ENCODE results near the gene NCKAP5.

Gene NCKAP5

GRCh38 chr2:133573491-133574162, 5.4 kb upstream of the NCKAP5 start:
- DNase-seq, result no peak

GRCh38 chr2:133571249-133571648, 3.0 kb upstream of the NCKAP5 start:
- DNase-seq, result no peak

- DNase-seq, result no peak
Measured at GRCh38 chr2:133570542-133570941, 2.3 kb upstream of the NCKAP5 start.

DNA sequence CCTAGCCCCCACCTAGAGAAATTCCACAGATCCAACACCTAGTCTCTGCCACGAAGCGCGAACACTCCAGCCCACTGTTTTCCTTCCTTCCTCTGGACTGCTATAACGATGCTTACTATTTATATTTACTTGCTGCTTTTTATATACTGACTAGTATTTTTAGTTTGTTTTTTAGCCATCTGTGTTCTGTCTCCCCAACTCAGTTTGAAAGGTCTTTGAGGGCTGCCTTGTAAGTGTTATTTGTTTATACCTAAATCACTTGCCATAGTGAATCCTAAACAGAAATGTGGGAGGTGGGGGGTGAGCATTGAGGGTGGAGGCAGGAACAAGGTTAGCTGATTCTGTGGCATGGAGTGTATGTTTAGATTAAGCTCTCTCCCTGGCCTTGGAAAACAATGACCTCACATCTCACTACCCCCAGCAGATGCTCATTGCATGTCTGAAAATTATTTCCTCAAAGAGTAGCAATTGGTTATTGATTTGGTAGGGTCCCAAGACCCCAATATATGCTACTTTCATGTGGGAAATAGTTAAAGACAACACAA, 1.1 kb upstream of the NCKAP5 start:
- DNase-seq, result no peak

- no peak for DNase-seq
Measured at GRCh38 chr2:133568598-133568997, 335 bp upstream of the NCKAP5 start.

DNA sequence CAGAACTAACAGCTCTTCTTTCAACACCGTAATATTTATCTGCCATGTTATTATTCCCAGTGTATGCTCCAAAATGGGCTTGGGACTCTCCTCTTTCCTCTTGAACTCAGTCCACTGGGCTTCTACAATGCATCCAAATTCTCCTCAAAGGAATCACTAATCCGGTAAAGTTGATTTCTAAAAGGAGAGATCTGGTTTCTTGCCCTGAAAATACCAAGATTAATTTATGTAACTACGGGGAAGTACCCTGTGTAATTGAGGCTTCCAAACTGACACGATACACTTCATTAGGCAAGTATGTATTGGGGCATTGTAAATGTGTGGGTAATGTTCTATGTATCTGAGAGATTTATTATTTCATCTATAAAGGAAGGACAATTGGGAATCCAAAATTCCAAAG, 5.7 kb downstream of the NCKAP5 start:
- no peak for DNase-seq

GRCh38 chr2:133561045-133561852, 7.0 kb downstream of the NCKAP5 start:
- no peak for DNase-seq

DNA sequence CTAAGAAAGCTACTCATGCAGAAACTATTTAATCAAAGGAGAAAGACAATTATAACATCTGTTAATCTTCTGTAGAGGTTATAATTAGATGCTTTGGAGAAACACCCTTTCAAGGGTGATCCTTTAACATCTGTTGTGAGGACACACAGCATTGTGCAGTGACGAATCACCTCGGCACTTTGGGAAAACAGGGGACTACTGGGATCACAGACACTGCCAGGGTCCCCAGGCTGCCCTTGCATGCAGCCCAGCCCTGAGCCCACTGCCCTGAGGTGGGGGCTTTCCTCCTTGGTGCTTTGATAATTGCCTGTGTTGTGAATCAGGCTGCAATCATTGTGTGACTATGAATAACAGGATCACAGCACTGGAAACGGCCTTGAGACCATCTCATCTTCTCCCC, 10.6 kb downstream of the NCKAP5 start:
- no peak for DNase-seq

GRCh38 chr2:133553838-133554408, 14.3 kb downstream of the NCKAP5 start:
- DNase-seq, result no peak

- DNase-seq, result no peak
Measured at GRCh38 chr2:133553251-133553650, 15.0 kb downstream of the NCKAP5 start.

DNA sequence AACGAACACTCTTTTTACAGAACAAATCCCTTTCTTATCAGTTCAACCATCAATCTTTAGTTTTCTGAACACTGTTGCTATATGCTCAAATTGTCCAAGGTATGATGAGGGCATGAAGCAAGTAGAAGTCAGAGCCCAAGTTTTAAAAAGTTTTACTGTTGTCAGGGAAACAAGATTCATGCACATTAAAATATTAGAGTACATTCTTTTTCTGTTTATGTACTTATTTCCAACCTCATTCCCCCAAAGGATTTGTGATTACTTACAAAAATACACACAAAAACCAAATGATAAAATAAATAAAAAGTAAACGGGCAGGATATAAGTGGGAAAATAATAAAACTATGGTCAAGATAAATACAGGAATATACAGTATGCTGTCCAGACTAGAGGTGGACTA, 15.4 kb downstream of the NCKAP5 start:
- no peak for DNase-seq

- DNase-seq, result no peak
Measured at GRCh38 chr2:133541797-133542196, 26.5 kb downstream of the NCKAP5 start.

DNA sequence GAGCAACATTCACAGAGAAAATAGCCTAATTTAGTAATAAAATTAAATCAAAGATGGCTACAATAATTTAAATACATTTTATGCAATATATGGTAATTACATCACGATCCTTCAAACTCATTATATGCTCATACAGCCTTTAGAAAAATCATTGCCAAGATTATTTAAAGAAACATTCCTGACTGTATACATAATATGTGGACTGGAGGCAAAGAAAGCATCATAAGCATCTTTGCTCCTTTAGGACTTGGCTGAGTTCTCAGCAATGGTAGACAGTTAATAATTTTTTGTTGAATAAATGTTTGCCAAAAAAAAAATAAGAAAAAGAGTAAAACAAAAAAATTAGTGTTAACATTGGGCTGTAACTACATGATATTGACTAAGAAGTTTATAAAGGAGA, 26.9 kb downstream of the NCKAP5 start:
- no peak for DNase-seq

DNA sequence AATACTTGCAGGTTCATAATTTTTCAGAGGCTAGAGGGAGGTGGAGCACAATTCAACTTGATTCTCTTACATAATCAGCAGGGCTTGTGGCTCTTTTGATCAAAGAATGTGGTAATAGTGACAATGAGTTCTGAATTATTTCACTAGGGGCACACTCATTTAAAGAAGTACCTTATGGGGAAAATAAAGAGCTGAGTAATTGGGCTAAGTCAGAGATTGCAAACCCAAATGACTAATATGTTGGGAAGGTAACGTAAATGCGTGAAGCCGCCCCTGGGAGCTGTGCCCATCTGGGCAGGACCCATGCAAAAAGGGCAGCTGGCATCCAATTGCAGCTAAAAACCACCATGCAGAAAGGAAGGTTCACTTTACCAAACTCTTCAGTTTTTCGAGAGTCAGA, 35.3 kb downstream of the NCKAP5 start:
- DNase-seq, result no peak

- no peak for DNase-seq
Measured at GRCh38 chr2:133531382-133531781, 36.9 kb downstream of the NCKAP5 start.

DNA sequence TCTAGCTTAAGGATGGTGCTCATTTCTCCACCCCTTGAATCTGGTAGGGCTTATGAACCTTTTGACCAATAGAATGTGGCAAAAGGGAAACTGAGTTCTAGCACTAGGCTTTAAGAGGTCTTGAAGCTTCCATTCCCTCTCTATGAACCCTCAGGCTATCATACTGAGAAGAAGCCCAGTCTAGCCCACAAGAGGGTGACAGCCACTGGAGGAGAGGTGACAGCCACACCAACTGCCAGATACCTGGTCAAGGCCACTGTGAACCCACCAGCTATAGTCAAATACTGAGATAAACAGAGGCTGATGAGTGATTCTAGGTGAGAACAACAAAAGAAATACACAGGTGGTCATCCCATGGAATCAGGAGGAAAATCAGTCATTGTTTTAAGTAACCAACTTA, 37.6 kb downstream of the NCKAP5 start:
- DNase-seq, result no peak

GRCh38 chr2:133526530-133527300, 41.5 kb downstream of the NCKAP5 start:
- DNase-seq, result no peak

DNA sequence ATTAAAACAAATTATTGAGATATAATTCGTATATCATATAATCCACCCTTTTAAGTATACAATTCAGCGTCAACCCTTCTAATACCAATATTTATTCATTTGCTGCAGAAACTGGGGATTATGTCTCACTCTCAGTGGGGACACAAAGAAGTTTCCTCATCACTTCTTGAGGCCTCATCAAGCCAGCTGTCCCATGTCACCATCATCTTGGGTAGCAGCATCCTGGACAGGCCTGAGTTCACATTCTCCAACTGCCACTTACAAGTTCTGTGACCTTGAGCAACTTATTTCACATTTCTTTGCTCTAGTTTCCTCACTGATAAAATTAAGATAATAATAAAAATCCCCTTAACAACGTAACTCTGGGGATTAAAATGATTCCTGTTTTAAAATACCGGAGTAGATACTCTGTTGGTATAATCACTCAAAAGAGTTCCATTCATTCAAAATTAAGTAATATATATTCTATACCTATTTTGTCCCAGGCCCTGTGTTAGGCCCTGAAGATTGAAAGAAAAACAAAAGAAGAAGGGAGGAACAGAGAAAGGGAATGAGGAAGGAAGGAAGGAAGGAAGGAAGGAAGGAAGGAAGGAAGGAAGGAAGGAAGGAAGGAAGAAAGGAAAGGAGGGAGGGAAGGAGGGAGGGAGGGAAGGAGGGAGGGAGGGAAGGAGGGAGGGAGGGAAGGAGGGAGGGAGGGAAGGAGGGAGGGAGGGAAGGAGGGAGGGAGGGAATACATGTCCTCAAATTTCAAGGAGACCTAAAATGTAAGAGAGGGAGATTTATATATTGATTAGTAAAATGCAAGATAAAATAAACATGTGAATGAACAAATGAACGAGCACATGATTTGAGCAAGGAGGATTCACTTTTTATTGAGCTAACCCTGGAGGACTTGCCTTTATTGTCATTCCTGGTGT, 42.4 kb downstream of the NCKAP5 start:
- DNase-seq, result no peak

GRCh38 chr2:133525090-133525489, 43.2 kb downstream of the NCKAP5 start:
- DNase-seq, result no peak

DNA sequence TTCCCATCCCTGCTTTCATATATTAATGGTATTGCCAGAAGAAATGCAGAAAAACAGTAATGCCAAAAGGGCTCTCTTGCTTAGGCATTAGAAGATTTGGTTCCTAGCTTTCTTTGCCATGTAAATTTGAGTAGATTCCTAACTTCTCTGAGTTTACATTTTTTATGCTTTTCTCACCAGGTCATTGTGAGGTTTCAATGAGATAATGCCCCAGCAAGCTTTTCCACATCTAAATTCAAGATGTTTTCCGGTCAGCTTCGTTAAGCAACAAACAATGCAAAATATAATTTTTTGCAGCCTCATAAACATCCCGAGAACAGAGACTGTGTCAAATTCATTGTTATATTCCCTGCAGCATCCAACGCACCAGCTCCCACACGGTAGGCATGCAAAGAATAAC, 44.9 kb downstream of the NCKAP5 start:
- DNase-seq, result no peak

DNA sequence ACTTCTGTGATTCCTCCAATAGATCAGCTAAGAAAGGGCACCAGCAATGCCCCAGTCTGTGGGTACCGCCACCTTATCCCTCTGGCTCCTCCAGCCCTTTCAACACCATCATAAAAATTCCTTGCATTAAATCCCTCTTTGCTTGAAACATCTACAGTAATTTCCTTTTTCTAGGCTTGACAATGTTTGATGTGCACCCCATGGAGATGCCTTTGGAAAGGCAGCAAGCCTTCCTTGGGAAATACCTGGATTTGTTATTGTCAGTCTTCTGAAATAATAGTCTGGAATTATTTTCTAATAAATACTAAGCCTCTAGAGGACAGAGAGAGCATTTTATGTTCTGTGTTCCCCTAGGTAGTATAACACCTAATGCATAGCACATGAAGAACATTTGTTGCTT, 46.1 kb downstream of the NCKAP5 start:
- DNase-seq, result no peak

- DNase-seq, result no peak
Measured at GRCh38 chr2:133521146-133521745, 47.0 kb downstream of the NCKAP5 start.

All from NCI-H510A (cell line).